HEK293 (cell line): ENCODE measurements around the gene ITIH3.

Source experiments
- CTCF ChIP-seq: fragments of 450-650 bp; formaldehyde crosslinking; IDR thresholded peaks from 2 replicates; pipeline ENCODE4 v1.5.1; 2016; ENCODE audit warnings: missing biosample characterization, missing genetic modification characterization
- PATZ1 ChIP-seq: fragments of 450-650 bp; formaldehyde crosslinking; IDR thresholded peaks from 2 replicates; pipeline ENCODE4 v1.5.1; 2016; ENCODE audit warnings: missing biosample characterization, missing genetic modification characterization
- REST ChIP-seq: fragments of 450-650 bp; formaldehyde crosslinking; IDR thresholded peaks from 2 replicates; pipeline ENCODE4 v1.5.1; 2016; ENCODE audit warnings: missing biosample characterization, missing genetic modification characterization
- SP2 ChIP-seq: fragments of 450-650 bp; formaldehyde crosslinking; IDR thresholded peaks from 2 replicates; pipeline ENCODE4 v1.5.1; 2016; ENCODE audit warnings: missing biosample characterization, missing genetic modification characterization
- TCF7L2 ChIP-seq: IDR thresholded peaks from 2 replicates; pipeline ENCODE4 v1.6.1; 2011; ENCODE audit warnings: low read depth, mild to moderate bottlenecking, inconsistent platforms, low read length, moderate library complexity, borderline replicate concordance
- ZNF121 ChIP-seq: fragments of 450-650 bp; formaldehyde crosslinking; IDR thresholded peaks from 2 replicates; pipeline ENCODE4 v1.5.1; 2016; ENCODE audit warnings: missing biosample characterization, missing genetic modification characterization
- ZNF274 ChIP-seq, 2 experiments: fragments of 200-500 bp in 1 of 2; fragments of 450-650 bp in 1 of 2; sonication (Bioruptor generic) in 1 of 2; formaldehyde crosslinking in 1 of 2; IDR thresholded peaks; 2 replicates each; pipeline versions ENCODE4 v1.5.1 to v1.6.1; 2014 to 2016; ENCODE audit warnings: borderline replicate concordance in 1 of 2, inconsistent platforms in 1 of 2, low read length in 1 of 2, missing biosample characterization in 1 of 2, missing genetic modification characterization in 1 of 2
- ZNF548 ChIP-seq: fragments of 450-650 bp; formaldehyde crosslinking; IDR thresholded peaks from 2 replicates; pipeline ENCODE4 v1.5.1; 2016; ENCODE audit warnings: missing biosample characterization, missing genetic modification characterization
- ZNF670 ChIP-seq: fragments of 450-650 bp; formaldehyde crosslinking; IDR thresholded peaks from 2 replicates; pipeline ENCODE4 v1.5.1; 2016; ENCODE audit warnings: missing biosample characterization, missing genetic modification characterization, low read depth

- no peak for TF ChIP-seq ZNF548 (tag by site-specific recombination)
- TF ChIP-seq REST (tag by site-specific recombination), result no peak
- TF ChIP-seq CTCF (tag by site-specific recombination), result no peak
- TF ChIP-seq ZNF274 (IDR thresholded peaks at IDR 0.05; ENCODE audit: low read length), result no peak
- TF ChIP-seq ZNF274 (tag by site-specific recombination; IDR thresholded peaks at IDR 0.05; ENCODE audit: borderline replicate concordance), result no peak
- no peak for TF ChIP-seq ZNF670
- no peak for TF ChIP-seq TCF7L2
- TF ChIP-seq PATZ1, result no peak
- no peak for TF ChIP-seq SP2 (tag by site-specific recombination)
- no peak for TF ChIP-seq ZNF121 (tag by site-specific recombination)
Observed at GRCh38 chr3:52849656-52850055, 55.1 kb downstream of the ITIH3 start.
